ENCODE results near the gene FGD5.

The FGD5 gene

DNA sequence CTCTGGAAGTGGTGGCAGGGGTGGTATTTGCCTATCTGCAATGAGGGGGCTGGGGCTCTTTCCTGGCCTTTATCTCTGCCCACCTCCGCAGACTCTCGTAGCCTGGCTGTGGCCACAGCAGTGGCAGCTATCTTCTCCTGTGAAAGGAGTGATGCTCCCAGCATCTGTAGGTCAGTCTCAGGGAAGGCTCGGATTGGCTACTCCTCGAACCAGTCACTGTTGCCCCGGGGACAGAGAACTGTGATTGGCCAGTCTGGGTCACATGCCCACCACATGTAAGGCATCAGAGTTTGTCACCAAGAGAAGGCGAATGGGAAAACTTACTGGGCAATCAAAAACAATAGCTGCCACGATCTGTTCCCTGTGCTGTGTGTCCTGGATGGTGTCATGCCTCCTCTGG is 30.1 kb upstream of the FGD5 start:
- H3K4me1 ChIP-seq (ENCODE audit: control insufficient read depth in 1 of 2, insufficient read depth in 2 of 2, low read length in 2 of 2) = peaks cover 0 to 13% of the 10 kb centered on the region in 2 donors
- H3K36me3 ChIP-seq (ENCODE audit: control insufficient read depth in 1 of 2, insufficient read depth in 2 of 2, low read length in 2 of 2) = no peaks in the 10 kb centered on the region
- no peak overlapping the region for H3K9ac ChIP-seq (ENCODE audit: low read depth in 1 of 2, low read length in 2 of 2)
- no peak overlapping the region for H3K27ac ChIP-seq (ENCODE audit: low read depth, low read length)
- H3K9me3 ChIP-seq (ENCODE audit: control insufficient read depth in 1 of 2, low read length in 2 of 2) = no peaks in the 10 kb centered on the region
- H3K4me3 ChIP-seq (ENCODE audit: low read depth in 1 of 2, low read length in 2 of 2) = no peak overlapping the region
- no peaks in the 10 kb centered on the region for H3K27me3 ChIP-seq (ENCODE audit: control insufficient read depth in 1 of 2, insufficient read depth in 2 of 2, low read length in 2 of 2)

DNA sequence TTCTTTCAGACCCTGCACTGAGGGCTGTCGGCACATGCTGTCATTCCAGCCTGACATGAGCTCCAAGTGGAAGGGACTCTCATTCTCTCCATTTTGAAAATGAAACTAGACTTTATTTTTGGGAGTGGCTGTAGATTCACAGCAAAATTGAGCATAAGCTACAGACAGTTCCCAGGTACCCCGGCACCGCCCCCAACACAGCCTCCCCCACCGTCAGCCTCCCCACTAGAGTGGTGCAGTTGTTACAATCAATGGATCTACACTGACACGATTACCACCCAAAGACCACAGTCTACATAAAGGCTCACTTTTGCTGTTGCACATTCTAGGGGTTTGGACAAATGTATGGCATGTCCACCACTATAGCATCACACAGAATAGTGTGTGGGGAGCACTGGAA is 29.5 kb upstream of the FGD5 start:
- Histone ChIP-seq H3K9me3 (ENCODE audit: control insufficient read depth in 1 of 2, low read length in 2 of 2) (no peaks in the 10 kb centered on the region), H3K9ac (ENCODE audit: low read depth in 1 of 2, low read length in 2 of 2) (no peak overlapping the region), H3K27me3 (ENCODE audit: control insufficient read depth in 1 of 2, insufficient read depth in 2 of 2, low read length in 2 of 2) (no peaks in the 10 kb centered on the region), H3K36me3 (ENCODE audit: control insufficient read depth in 1 of 2, insufficient read depth in 2 of 2, low read length in 2 of 2) (no peaks in the 10 kb centered on the region), H3K27ac (ENCODE audit: low read depth, low read length) (no peak overlapping the region), H3K4me3 (ENCODE audit: low read depth in 1 of 2, low read length in 2 of 2) (no peak overlapping the region), H3K4me1 (ENCODE audit: control insufficient read depth in 1 of 2, insufficient read depth in 2 of 2, low read length in 2 of 2) (peaks cover 0 to 17% of the 10 kb centered on the region in 2 donors)

DNA sequence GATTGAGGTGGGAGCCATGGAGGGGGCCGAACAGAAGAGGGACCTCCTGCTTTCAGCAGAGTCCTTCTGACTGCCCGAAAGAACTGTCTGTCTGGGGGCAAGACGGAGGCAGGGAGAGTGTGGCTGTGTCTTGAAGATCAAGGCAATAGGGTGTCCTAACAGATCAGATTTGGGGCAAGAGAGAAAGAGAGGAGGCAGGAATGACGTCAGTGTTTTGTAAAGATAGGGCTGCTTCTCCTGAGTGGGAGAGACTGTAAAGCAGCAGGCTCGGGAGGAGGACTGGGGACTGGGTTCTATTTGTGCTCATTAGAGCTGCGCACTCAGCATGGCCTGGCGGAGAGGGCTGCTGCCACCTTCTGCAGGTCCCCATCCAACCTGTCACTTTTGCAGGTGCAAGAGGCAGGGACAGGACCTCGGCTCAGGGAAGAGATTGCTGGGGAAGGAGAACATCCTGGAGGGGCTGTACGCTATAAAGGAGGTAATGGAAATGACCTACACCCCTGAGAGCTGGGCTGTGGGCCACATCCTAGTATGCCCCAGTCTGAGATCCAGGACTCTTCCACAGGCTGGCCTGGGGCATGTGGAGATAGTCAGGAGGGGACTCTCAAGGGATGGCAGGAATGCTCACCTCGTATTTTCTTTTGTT is 29.0 kb upstream of the FGD5 start:
- Histone ChIP-seq H3K9ac (ENCODE audit: low read depth in 1 of 2, low read length in 2 of 2) (no peak overlapping the region), H3K4me1 (ENCODE audit: control insufficient read depth in 1 of 2, insufficient read depth in 2 of 2, low read length in 2 of 2) (peaks cover 0 to 17% of the 10 kb centered on the region in 2 donors), H3K27me3 (ENCODE audit: control insufficient read depth in 1 of 2, insufficient read depth in 2 of 2, low read length in 2 of 2) (no peaks in the 10 kb centered on the region), H3K27ac (ENCODE audit: low read depth, low read length) (no peak overlapping the region), H3K4me3 (ENCODE audit: low read depth in 1 of 2, low read length in 2 of 2) (no peak overlapping the region), H3K36me3 (ENCODE audit: control insufficient read depth in 1 of 2, insufficient read depth in 2 of 2, low read length in 2 of 2) (no peaks in the 10 kb centered on the region), H3K9me3 (ENCODE audit: control insufficient read depth in 1 of 2, low read length in 2 of 2) (no peaks in the 10 kb centered on the region)

DNA sequence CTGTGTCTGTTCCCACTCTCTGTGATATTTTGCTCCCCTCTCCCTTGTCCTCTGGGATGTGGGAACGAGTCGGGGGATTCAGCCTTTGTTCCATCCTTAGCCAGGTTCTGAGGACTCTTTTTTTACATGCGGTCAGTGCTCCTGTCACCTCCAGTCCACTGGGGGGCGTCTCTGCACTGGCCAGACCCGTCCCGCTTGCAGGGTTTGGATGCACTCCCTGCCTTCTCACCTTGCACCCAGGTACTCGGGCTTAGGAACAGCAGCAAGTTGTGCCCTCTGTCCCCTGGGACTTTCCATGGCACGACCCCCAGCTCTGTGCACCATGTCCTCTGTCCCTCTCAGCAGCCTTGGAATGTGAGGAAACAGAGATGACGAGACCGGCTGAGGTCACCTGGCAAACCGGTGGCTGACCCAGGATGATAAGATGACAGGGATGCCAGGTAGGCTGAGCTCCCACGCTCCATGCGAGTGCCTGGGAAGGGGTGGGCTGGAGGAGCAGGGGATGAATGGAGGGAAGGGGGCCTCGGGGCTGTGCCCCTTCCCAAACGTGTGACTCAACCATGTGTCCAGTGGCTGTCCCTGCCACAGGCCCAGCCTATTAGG is 27.3 kb upstream of the FGD5 start:
- Histone ChIP-seq H3K9me3 (ENCODE audit: control insufficient read depth in 1 of 2, low read length in 2 of 2) (no peaks in the 10 kb centered on the region), H3K4me3 (ENCODE audit: low read depth in 1 of 2, low read length in 2 of 2) (no peak overlapping the region), H3K36me3 (ENCODE audit: control insufficient read depth in 1 of 2, insufficient read depth in 2 of 2, low read length in 2 of 2) (no peaks in the 10 kb centered on the region), H3K27me3 (ENCODE audit: control insufficient read depth in 1 of 2, insufficient read depth in 2 of 2, low read length in 2 of 2) (no peaks in the 10 kb centered on the region), H3K9ac (ENCODE audit: low read depth in 1 of 2, low read length in 2 of 2) (no peak overlapping the region), H3K4me1 (ENCODE audit: control insufficient read depth in 1 of 2, insufficient read depth in 2 of 2, low read length in 2 of 2) (peaks cover 4 to 20% of the 10 kb centered on the region in 2 donors), H3K27ac (ENCODE audit: low read depth, low read length) (no peak overlapping the region)

DNA sequence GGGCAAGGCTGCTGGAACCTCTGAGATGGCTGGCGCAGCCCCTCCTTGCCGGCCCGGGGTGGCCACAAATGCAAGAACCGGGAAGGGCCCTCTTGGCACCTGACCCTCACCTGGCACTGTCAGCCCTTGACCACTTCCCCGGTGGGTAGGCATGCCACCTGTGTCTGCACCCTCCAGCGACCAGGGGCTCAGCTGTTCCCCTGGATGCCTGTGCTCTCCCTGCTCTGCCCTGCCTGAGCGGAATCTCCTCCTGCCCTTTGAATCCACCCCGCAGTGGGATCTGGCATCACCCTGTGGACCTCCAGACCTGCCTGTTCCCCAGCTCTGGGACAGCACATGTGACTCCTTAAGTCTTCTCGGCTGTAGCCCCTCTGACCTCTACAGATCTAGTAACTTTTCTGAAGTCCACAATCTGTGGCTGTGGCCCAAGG is 26.1 kb upstream of the FGD5 start:
- H3K9me3 ChIP-seq (ENCODE audit: control insufficient read depth in 1 of 2, low read length in 2 of 2) = no peaks in the 10 kb centered on the region
- no peak overlapping the region for H3K27ac ChIP-seq (ENCODE audit: low read depth, low read length)
- H3K27me3 ChIP-seq (ENCODE audit: control insufficient read depth in 1 of 2, insufficient read depth in 2 of 2, low read length in 2 of 2) = no peaks in the 10 kb centered on the region
- H3K4me3 ChIP-seq (ENCODE audit: low read depth in 1 of 2, low read length in 2 of 2) = no peak overlapping the region
- no peaks in the 10 kb centered on the region for H3K36me3 ChIP-seq (ENCODE audit: control insufficient read depth in 1 of 2, insufficient read depth in 2 of 2, low read length in 2 of 2)
- H3K9ac ChIP-seq (ENCODE audit: low read depth in 1 of 2, low read length in 2 of 2) = no peak overlapping the region
- peaks cover 7 to 22% of the 10 kb centered on the region in 2 donors for H3K4me1 ChIP-seq (ENCODE audit: control insufficient read depth in 1 of 2, insufficient read depth in 2 of 2, low read length in 2 of 2)

DNA sequence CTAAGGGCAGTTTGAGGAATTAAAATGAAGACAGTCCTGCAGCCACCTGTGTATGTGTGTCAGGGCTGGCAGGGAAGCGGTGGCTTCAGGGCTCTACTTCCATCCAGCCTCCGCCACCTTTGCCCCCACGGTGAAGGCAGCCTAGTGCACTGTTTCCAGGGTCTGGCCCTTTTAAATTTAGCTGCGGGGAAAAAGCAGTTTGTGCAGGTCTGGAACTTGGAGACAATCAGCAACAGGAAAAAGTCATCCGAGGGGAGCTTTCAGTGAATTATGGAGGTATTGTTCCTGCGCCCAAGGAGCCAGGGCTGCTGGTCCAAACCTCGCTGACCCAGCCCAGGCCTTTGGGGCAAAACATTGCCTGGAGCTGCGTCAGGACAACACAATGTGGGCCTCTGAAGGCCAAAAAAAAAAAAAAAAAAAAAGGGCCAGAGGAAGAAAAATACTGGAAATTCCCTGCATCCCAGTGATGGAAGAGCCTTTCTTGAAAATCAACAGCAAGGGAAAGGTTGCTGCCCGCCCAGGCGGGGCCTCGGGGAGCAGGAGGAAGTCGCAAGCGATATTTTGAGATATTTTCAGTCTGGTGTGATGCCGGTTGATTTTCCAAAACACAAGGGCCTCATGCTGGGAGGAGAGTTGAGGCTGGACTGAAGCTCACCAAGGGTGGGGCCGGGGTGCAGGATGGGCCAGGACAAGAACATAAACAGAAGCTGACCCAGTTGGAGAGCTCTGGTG is 25.5 kb upstream of the FGD5 start:
- no peaks in the 10 kb centered on the region for H3K27me3 ChIP-seq (ENCODE audit: control insufficient read depth in 1 of 2, insufficient read depth in 2 of 2, low read length in 2 of 2)
- H3K4me1 ChIP-seq (ENCODE audit: control insufficient read depth in 1 of 2, insufficient read depth in 2 of 2, low read length in 2 of 2) = peaks cover 12 to 22% of the 10 kb centered on the region in 2 donors
- no peak overlapping the region for H3K27ac ChIP-seq (ENCODE audit: low read depth, low read length)
- H3K36me3 ChIP-seq (ENCODE audit: control insufficient read depth in 1 of 2, insufficient read depth in 2 of 2, low read length in 2 of 2) = no peaks in the 10 kb centered on the region
- no peak overlapping the region for H3K4me3 ChIP-seq (ENCODE audit: low read depth in 1 of 2, low read length in 2 of 2)
- H3K9ac ChIP-seq (ENCODE audit: low read depth in 1 of 2, low read length in 2 of 2) = no peak overlapping the region
- no peaks in the 10 kb centered on the region for H3K9me3 ChIP-seq (ENCODE audit: control insufficient read depth in 1 of 2, low read length in 2 of 2)

DNA sequence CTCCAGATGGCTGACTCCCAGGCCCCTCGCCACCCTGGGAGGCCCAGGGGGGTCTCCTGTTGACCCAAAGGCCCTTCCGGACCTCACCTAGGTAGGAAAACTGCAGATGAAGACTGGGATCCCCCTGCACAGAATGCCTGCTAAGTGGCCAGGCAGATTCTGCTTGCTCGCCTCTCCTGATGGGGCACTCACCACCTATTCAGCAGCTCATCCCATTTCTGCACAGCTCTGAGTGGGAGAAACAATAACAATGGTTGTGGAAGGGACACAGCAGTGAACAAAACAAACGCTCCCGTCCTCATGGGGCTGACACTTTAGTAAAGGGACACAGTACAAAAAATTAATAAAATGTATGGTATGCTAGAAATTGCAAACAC is 24.9 kb upstream of the FGD5 start:
- H3K4me1 ChIP-seq (ENCODE audit: control insufficient read depth in 1 of 2, insufficient read depth in 2 of 2, low read length in 2 of 2) = peaks cover 15 to 26% of the 10 kb centered on the region in 2 donors
- H3K27ac ChIP-seq (ENCODE audit: low read depth, low read length) = no peak overlapping the region

DNA sequence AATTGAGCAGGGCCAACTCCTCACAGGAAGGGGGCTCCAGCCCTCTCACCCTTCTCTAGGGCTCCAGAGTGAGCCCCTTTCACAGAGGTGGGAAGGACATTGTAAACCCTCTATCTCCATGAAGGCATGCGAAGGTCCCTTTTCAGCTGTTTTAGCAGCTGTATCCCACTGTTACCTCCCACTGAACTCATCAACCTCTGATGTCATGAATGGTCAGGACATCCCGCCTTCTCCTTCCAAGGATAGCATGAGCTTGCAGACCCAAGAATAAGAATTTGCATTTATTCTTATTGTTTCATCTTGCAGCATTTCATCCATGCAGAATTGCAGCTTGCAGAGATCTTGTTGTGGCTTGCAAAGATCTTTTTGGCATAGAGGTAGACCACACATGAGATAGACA is 24.3 kb upstream of the FGD5 start:
- Histone ChIP-seq H3K4me1 (ENCODE audit: control insufficient read depth in 1 of 2, insufficient read depth in 2 of 2, low read length in 2 of 2) (peaks cover 15 to 26% of the 10 kb centered on the region in 2 donors), H3K36me3 (ENCODE audit: control insufficient read depth in 1 of 2, insufficient read depth in 2 of 2, low read length in 2 of 2) (no peaks in the 10 kb centered on the region), H3K9me3 (ENCODE audit: control insufficient read depth in 1 of 2, low read length in 2 of 2) (no peaks in the 10 kb centered on the region), H3K9ac (ENCODE audit: low read depth in 1 of 2, low read length in 2 of 2) (no peak overlapping the region), H3K27me3 (ENCODE audit: control insufficient read depth in 1 of 2, insufficient read depth in 2 of 2, low read length in 2 of 2) (no peaks in the 10 kb centered on the region), H3K4me3 (ENCODE audit: low read depth in 1 of 2, low read length in 2 of 2) (no peak overlapping the region), H3K27ac (ENCODE audit: low read depth, low read length) (no peak overlapping the region)

More for the DNA sequence above, 24.9 kb upstream of the FGD5 start:
- no peaks in the 10 kb centered on the region for H3K27me3 ChIP-seq (ENCODE audit: control insufficient read depth in 1 of 2, insufficient read depth in 2 of 2, low read length in 2 of 2)
- no peak overlapping the region for H3K9ac ChIP-seq (ENCODE audit: low read depth in 1 of 2, low read length in 2 of 2)
- no peaks in the 10 kb centered on the region for H3K36me3 ChIP-seq (ENCODE audit: control insufficient read depth in 1 of 2, insufficient read depth in 2 of 2, low read length in 2 of 2)
- no peaks in the 10 kb centered on the region for H3K9me3 ChIP-seq (ENCODE audit: control insufficient read depth in 1 of 2, low read length in 2 of 2)
- H3K4me3 ChIP-seq (ENCODE audit: low read depth in 1 of 2, low read length in 2 of 2) = no peak overlapping the region

DNA sequence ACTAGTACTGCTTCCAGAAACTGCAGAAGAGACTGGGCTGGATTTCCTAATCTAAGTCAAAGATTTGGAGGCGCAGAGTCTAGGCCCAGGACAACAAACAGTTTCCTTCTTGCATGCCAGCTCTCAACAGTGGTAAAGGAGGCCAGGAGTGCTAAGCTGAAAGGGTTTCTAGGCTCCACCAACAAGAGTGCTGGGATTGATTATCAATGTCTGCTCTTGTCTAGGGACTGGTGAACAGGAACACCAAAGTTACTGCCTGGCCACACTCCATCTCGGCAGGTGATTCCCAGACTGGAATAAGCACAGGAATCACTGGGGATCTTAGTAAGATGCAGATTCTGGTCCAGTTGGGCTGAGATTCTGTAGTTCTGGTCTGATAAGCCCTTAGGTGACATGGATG is 22.8 kb upstream of the FGD5 start:
- no peaks in the 10 kb centered on the region for H3K27me3 ChIP-seq (ENCODE audit: control insufficient read depth in 1 of 2, insufficient read depth in 2 of 2, low read length in 2 of 2)
- H3K4me1 ChIP-seq (ENCODE audit: control insufficient read depth in 1 of 2, insufficient read depth in 2 of 2, low read length in 2 of 2) = peaks cover 15 to 29% of the 10 kb centered on the region in 2 donors
- no peak overlapping the region for H3K27ac ChIP-seq (ENCODE audit: low read depth, low read length)
- no peak overlapping the region for H3K9ac ChIP-seq (ENCODE audit: low read depth in 1 of 2, low read length in 2 of 2)
- H3K36me3 ChIP-seq (ENCODE audit: control insufficient read depth in 1 of 2, insufficient read depth in 2 of 2, low read length in 2 of 2) = no peaks in the 10 kb centered on the region
- H3K9me3 ChIP-seq (ENCODE audit: control insufficient read depth in 1 of 2, low read length in 2 of 2) = no peaks in the 10 kb centered on the region
- no peak overlapping the region for H3K4me3 ChIP-seq (ENCODE audit: low read depth in 1 of 2, low read length in 2 of 2)

DNA sequence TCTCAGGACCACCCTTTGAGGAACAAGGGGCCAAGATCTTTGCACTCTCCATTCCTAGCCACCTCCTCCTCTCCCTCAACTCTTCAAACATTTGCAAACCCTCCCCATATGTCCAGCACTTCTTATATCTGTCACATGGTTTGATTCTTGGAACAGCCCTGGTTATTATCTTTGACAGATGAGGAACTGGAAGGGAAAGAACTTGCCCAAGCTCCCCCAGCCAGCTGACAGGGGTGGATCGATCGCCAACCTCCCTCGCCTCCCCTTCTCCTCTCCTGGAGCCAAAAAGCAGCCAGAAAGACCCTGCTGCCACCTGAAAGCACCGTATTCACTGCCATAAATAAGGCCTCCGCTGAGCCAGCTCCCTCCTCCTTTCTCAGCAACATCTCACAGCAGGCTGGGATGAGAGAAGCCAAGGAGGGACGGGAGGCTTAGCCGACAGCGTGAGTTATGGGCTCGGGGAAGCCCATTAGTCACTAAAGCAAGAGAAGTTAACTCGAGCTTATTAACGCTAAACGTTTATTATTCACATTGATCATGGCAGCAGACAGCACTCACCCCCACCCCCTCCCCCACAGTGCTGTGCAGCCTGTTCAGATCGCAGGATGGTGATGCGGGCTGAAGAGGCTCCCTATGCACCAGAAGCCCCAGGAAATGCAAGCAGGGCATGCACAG is 22.2 kb upstream of the FGD5 start:
- no peak overlapping the region for H3K9ac ChIP-seq (ENCODE audit: low read depth in 1 of 2, low read length in 2 of 2)
- no peaks in the 10 kb centered on the region for H3K36me3 ChIP-seq (ENCODE audit: control insufficient read depth in 1 of 2, insufficient read depth in 2 of 2, low read length in 2 of 2)
- H3K9me3 ChIP-seq (ENCODE audit: control insufficient read depth in 1 of 2, low read length in 2 of 2) = no peaks in the 10 kb centered on the region
- H3K27ac ChIP-seq (ENCODE audit: low read depth, low read length) = no peak overlapping the region
- no peaks in the 10 kb centered on the region for H3K27me3 ChIP-seq (ENCODE audit: control insufficient read depth in 1 of 2, insufficient read depth in 2 of 2, low read length in 2 of 2)
- H3K4me1 ChIP-seq (ENCODE audit: control insufficient read depth in 1 of 2, insufficient read depth in 2 of 2, low read length in 2 of 2) = peaks cover 19 to 25% of the 10 kb centered on the region in 2 donors
- H3K4me3 ChIP-seq (ENCODE audit: low read depth in 1 of 2, low read length in 2 of 2) = no peak overlapping the region
